Measurements from ENCODE around the gene WASF2. TPM values are rescaled to one million over a fixed set of nuclear protein-coding genes. Genes with fewer than 3 reads are reported as not detected.
"Not testable (repeated sequence)": the region's sequence is repeated elsewhere in the genome, so short reads cannot be mapped to it uniquely, and the experiment has no call there.

WASF2 gene
- total RNA-seq, 1 experiment from 2014 or later: 104 TPM

DNA sequence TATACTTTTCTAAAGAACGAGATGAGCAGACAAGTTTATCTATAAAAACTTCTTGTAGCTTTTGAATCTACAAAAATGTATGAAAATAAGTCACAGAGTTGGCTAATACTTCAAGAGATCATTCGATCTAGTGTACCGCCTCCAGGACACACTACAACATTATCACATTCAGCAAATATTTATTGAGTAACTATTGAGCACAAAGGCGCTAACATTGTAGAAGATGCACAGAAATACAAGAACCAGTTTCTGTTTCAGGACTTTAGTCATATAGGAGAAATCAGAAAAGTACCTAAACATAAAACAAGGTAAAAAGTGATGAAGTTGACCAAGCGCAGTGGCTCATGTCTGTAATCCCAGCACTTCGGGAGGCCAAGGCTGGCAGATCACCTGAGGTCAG, 20.6 kb downstream of the WASF2 start:
- H3K36me3 Mint-ChIP-seq: peaks cover 4% of the 10 kb centered on the region
- H3K27ac Mint-ChIP-seq: no peak overlapping the region
- H3K4me3 Mint-ChIP-seq: no peak overlapping the region
- TF ChIP-seq, protein P1, sequence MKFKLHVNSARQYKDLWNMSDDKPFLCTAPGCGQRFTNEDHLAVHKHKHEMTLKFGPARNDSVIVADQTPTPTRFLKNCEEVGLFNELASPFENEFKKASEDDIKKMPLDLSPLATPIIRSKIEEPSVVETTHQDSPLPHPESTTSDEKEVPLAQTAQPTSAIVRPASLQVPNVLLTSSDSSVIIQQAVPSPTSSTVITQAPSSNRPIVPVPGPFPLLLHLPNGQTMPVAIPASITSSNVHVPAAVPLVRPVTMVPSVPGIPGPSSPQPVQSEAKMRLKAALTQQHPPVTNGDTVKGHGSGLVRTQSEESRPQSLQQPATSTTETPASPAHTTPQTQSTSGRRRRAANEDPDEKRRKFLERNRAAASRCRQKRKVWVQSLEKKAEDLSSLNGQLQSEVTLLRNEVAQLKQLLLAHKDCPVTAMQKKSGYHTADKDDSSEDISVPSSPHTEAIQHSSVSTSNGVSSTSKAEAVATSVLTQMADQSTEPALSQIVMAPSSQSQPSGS (CRISPR knock-in tag; IDR thresholded peaks at IDR 0.05; ENCODE audit: borderline replicate concordance, low read depth): no peak
- TF ChIP-seq IRF2 (CRISPR knock-in tag; IDR thresholded peaks at IDR 0.05; ENCODE audit: borderline replicate concordance, low read depth) (no peak), FOXK1 (CRISPR knock-in tag; IDR thresholded peaks at IDR 0.05) (no peak)
- TF ChIP-seq, protein P2, sequence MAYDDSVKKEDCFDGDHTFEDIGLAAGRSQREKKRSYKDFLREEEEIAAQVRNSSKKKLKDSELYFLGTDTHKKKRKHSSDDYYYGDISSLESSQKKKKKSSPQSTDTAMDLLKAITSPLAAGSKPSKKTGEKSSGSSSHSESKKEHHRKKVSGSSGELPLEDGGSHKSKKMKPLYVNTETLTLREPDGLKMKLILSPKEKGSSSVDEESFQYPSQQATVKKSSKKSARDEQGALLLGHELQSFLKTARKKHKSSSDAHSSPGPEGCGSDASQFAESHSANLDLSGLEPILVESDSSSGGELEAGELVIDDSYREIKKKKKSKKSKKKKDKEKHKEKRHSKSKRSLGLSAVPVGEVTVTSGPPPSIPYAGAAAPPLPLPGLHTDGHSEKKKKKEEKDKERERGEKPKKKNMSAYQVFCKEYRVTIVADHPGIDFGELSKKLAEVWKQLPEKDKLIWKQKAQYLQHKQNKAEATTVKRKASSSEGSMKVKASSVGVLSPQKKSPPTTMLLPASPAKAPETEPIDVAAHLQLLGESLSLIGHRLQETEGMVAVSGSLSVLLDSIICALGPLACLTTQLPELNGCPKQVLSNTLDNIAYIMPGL (CRISPR knock-in tag; IDR thresholded peaks at IDR 0.05): no peak
- TF ChIP-seq, protein P3, sequence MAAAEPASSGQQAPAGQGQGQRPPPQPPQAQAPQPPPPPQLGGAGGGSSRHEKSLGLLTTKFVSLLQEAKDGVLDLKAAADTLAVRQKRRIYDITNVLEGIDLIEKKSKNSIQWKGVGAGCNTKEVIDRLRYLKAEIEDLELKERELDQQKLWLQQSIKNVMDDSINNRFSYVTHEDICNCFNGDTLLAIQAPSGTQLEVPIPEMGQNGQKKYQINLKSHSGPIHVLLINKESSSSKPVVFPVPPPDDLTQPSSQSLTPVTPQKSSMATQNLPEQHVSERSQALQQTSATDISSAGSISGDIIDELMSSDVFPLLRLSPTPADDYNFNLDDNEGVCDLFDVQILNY (CRISPR knock-in tag; IDR thresholded peaks at IDR 0.05): no peak
- ChIA-PET POLR2A (no interaction called here), CTCF (interaction anchor here (0.7 kb wide), 1 partner anchor 28 kb away, joined by 4 read pairs; no protein-coding TSS in a partner anchor)
- H3K9me3 Mint-ChIP-seq: no peaks in the 10 kb centered on the region
- DNase-seq (ENCODE audit: low spot score) (no peak), ATAC-seq (no peak)
- peaks cover 37% of the 10 kb centered on the region for H3K4me1 Mint-ChIP-seq
- H3K27me3 Mint-ChIP-seq (ENCODE audit: low read depth): no peaks in the 10 kb centered on the region

DNA sequence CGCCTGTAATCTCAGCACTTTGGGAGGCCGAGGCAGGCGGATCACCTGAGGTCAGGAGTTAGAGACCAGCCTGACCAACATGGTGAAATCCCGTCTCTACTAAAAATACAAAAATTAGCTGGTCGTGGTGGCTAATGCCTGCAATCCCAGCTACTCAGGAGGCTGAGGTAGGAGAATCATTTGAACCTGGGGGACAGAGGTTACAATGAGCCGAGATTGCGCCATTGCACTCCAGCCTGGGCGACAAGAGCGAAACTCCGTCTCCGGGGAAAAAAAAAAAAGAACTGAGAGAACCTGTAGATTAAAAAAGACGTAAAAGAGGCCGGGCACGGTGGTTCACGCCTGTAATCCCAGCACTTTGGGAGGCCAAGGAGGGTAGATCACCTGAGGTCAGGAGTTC, 21.6 kb downstream of the WASF2 start:
- ATAC-seq; H3K27me3 Mint-ChIP-seq (ENCODE audit: low read depth); H3K36me3 Mint-ChIP-seq; POLR2A ChIA-PET; H3K9me3 Mint-ChIP-seq; DNase-seq (ENCODE audit: low spot score); H3K4me3 Mint-ChIP-seq: not testable (repeated sequence)
- Mint-ChIP-seq H3K4me1 (peaks cover 27% of the 10 kb centered on the region), H3K27ac (peak overlapping the region; percentile 81)
- CTCF ChIA-PET: interaction anchor here (0.7 to 0.9 kb wide), 2 partner anchors 29 to 52 kb away, joined by 3 to 4 read pairs; no protein-coding TSS in a partner anchor

DNA sequence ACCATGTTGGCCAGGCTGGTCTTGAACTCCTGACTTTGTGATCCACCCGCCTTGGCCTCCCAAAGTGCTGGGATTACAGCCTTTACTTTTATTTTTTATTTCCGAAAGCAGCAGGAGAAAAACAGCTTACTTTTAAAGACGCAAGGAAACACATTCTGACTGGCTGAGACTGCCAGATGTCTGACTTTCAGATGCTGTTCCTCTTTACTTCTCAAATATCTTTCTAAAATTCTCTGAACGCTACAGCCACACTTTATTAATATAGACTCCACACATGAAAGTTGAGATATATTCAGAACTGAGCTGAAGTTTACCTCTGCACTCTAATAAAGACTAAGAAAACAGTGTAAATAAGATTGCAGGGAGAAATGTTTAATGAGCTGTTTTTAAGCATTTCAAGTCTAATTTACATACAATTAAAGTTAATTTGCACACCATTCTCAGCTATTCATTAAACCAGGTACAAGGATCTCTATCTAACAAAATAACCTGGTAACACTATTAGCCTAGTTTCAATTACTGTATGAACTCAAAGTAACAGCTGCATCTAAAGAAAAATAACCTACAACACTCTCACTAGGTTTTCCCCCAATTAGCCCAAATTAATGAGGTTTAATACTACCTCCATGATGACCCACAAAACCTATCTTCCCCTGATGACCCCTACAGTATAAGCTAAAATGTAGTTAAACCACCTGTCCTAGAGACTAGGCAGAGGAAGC, 24.9 kb downstream of the WASF2 start:
- Mint-ChIP-seq H3K4me1 (peaks cover 29% of the 10 kb centered on the region), H3K27me3 (ENCODE audit: low read depth) (no peaks in the 10 kb centered on the region), H3K27ac (peak overlapping the region; percentile 51), H3K9me3 (0 out of 2 replicates have a peak, but pooled peaks cover 3% of the 10 kb centered on the region), H3K36me3 (peaks cover 8% of the 10 kb centered on the region), H3K4me3 (no peak overlapping the region)
- DNase-seq (ENCODE audit: low spot score): no peak
- POLR2A ChIA-PET: no interaction called here
- TF ChIP-seq, protein P4, sequence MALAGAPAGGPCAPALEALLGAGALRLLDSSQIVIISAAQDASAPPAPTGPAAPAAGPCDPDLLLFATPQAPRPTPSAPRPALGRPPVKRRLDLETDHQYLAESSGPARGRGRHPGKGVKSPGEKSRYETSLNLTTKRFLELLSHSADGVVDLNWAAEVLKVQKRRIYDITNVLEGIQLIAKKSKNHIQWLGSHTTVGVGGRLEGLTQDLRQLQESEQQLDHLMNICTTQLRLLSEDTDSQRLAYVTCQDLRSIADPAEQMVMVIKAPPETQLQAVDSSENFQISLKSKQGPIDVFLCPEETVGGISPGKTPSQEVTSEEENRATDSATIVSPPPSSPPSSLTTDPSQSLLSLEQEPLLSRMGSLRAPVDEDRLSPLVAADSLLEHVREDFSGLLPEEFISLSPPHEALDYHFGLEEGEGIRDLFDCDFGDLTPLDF (CRISPR knock-in tag; IDR thresholded peaks at IDR 0.05): no peak
- TF ChIP-seq, protein P5, sequence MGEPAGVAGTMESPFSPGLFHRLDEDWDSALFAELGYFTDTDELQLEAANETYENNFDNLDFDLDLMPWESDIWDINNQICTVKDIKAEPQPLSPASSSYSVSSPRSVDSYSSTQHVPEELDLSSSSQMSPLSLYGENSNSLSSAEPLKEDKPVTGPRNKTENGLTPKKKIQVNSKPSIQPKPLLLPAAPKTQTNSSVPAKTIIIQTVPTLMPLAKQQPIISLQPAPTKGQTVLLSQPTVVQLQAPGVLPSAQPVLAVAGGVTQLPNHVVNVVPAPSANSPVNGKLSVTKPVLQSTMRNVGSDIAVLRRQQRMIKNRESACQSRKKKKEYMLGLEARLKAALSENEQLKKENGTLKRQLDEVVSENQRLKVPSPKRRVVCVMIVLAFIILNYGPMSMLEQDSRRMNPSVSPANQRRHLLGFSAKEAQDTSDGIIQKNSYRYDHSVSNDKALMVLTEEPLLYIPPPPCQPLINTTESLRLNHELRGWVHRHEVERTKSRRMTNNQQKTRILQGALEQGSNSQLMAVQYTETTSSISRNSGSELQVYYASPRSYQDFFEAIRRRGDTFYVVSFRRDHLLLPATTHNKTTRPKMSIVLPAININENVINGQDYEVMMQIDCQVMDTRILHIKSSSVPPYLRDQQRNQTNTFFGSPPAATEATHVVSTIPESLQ (CRISPR knock-in tag; IDR thresholded peaks at IDR 0.05): no peak
- TF ChIP-seq ZNF671 (CRISPR knock-in tag; IDR thresholded peaks at IDR 0.05) (no peak), ZNF121 (CRISPR knock-in tag; IDR thresholded peaks at IDR 0.05) (no peak)
- CTCF ChIA-PET: interaction anchor here (1.2 to 2.4 kb wide), 5 partner anchors 31 to 141 kb away, joined by 3 to 9 read pairs (median 5); no protein-coding TSS in a partner anchor
- no peak for ATAC-seq

DNA sequence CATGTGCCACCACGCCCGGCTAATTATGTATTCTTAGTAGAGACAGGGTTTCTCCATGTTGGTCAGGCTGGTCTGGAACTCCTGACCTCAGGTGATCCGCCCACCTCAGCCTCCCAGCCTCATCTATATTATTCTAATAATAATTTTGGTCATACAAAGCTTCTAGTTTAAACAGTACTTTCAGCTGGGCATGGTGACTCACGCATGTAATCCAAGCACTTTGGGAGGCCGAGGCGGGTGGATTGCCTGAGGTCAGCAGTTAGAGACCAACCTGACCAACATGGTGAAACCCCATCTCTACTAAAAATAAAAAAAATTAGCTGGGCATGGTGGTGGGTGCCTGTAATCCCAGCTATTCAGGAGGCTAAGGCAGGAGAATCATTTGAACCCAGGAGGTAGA, 26.1 kb downstream of the WASF2 start:
- H3K27me3 Mint-ChIP-seq (ENCODE audit: low read depth); ATAC-seq; H3K9me3 Mint-ChIP-seq; DNase-seq (ENCODE audit: low spot score); H3K36me3 Mint-ChIP-seq; H3K27ac Mint-ChIP-seq; H3K4me3 Mint-ChIP-seq: not testable (repeated sequence)
- CTCF ChIA-PET: interaction anchor here (1.6 to 2.4 kb wide), 2 partner anchors 47 to 93 kb away, joined by 5 to 9 read pairs; no protein-coding TSS in a partner anchor
- peaks cover 25% of the 10 kb centered on the region for H3K4me1 Mint-ChIP-seq
- POLR2A ChIA-PET: interaction anchor here (0.6 kb wide), 1 partner anchor 35 kb away, joined by 3 read pairs; no protein-coding TSS in a partner anchor

DNA sequence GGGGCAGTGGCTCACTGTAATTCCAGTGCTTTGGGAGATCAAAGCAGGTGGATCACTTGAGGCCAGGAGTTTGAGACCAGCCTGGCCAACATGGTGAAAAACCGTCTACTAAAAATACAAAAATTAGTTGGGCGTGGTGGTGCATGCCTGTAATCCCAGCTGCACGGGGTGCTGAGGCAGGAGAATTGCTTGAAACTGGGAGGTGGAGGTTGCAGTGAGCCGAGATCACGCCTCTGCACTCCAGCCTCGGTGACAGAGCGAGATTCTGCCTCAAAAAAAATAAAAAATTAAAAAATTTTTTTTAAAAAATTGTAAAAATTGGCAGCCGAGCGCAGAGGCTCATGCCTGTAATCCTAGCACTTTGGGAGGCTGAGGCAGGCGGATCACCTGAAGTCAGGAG, 31.4 kb downstream of the WASF2 start:
- not testable (repeated sequence) for H3K27me3 Mint-ChIP-seq (ENCODE audit: low read depth)
- peaks cover 12% of the 10 kb centered on the region for H3K36me3 Mint-ChIP-seq
- CTCF ChIA-PET: interaction anchor here (0.6 to 1.0 kb wide), 4 partner anchors 19 to 462 kb away, joined by 3 to 4 read pairs (median 3); no protein-coding TSS in a partner anchor

More for the DNA sequence above, 31.4 kb downstream of the WASF2 start:
- H3K9me3 Mint-ChIP-seq; DNase-seq (ENCODE audit: low spot score); H3K27ac Mint-ChIP-seq; POLR2A ChIA-PET; ATAC-seq; H3K4me3 Mint-ChIP-seq; H3K4me1 Mint-ChIP-seq: not testable (repeated sequence)

Measured in WTC11 (cell line).